Inflammatory macrophage treated with lipopolysaccharide for 1 hour (primary cell): ENCODE measurements around the gene DCBLD2.

ENCODE experiments used
- DNase-seq, 2 donors: peaks; one replicate each; pipeline ENCODE4 v3.0.0-alpha.2; 2020 to 2022

DCBLD2 gene

DNA sequence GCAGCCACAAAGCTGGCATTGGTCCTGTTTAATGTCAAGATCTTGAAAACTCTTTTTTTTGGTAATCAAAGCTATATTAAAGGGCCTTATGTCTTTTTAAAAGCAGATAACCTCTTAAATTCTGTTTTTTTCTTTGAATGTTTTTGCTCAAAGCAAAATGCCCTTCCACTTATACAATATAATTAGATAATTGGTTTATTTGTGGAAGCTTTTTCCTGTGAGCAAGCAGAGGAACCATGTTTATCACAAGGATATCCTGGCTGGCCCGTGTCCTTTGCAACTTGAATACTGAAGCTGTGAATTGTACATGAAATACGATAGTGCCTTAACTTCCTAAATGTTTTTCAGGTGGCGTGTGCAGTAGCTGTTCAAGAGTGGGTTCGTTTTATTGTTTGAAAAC, 135.8 kb downstream of the DCBLD2 start:
- DNase-seq, result no peak

DNA sequence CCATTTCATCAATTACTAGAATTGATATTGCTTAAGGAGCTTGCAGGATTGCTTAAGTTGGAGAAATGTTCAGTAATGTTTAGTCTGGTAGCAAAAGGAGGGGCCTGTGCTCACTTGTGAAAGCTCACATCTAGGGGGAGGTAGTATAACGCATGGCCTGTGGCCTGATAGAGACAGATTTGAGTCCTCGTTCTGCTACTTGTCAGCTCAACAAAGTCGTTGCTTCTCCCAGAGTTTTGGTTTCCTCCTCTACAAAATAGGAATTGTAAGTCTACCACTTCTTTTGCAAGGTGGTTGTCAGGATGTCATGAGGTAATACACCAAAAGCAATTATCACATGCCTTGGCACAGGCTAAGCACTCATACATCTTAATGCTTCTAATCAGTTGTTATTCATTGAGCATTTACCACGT, 137.0 kb downstream of the DCBLD2 start:
- DNase-seq, result peak; percentile 52 to 68

DNA sequence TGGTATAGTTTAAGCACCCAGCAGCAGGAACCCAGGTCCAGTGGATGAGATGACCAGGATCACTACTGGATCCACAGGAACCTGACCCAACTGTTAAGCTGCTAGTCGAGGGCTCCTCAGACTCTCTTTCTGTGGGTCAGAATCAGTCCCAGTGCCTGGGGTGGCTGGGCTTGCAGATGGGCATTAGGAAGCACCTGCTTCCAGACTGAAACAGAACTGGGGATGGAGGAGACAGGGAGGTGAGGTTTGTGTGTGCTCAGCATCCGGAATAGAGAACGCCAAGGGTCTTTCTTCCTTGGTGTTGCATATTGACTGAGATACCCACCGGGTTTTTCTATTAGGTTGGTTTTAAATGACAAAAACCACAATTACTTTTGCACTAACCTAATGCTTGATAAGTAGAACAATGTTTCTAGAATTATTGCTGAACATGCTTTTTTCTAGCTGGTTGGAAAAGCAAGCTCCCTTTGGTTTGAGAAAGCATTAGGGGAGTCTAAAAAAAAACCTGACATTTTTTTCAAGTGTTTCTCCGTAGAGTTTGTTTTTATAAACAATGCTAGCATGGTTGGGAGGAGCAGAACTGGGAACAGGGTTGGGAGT, 137.6 kb downstream of the DCBLD2 start:
- DNase-seq, result no peak

DNA sequence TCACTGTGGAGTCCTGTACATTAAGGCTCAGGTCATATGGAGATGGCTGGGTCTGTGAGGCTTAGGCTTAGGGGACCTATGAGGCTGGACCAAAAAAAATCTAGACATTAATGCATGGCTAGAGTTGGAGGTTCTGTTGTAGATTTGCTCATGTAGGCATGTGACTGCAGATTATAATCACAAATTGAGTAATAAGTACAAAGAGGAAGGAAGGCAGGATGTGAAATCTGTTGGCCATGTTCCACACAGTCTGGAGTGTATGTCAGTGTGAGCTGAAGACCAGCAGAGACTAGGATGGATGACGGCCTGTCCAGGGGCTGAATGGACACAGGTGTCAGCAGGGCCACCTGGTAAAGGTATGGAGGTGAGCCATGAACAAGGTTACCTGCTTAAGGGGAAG, 138.4 kb downstream of the DCBLD2 start, which contains the start of gene ST3GAL6:
ST3GAL6 (plus strand) TSS at position 265 of the 400 bp plus-strand sequence. CDS start 5,101 bp downstream, outside the sequence.
- DNase-seq, result peak; percentile 83 to 90

DNA sequence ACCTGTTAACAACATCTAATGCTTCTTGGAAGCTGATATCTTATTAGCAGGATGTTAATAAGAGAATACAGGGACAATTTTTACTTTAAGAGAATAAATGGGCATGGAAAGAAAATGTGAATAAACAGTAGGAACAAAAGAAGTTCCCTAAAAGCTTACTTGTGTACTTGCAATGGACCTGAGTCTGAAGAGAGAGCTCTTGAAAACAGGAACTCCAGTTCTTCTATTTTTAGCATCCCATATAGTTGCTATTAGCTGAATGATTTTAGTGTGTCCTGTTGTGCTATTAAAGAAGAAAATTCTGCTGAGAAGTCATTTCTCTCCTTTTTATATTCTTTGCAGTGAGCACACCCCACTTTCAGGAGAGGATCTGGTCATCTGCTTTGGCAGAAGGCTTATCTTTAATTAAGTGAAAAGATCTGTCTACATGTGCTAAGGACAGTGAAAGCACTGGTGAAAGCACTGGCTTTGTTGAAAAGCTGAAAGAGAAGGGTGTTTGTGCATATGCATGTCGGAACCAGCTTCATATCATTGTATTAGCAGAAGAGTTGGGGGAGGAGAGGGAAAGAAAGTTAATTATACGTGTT, 139.8 kb downstream of the DCBLD2 start:
- peak; percentile 54 to 66 for DNase-seq

DNA sequence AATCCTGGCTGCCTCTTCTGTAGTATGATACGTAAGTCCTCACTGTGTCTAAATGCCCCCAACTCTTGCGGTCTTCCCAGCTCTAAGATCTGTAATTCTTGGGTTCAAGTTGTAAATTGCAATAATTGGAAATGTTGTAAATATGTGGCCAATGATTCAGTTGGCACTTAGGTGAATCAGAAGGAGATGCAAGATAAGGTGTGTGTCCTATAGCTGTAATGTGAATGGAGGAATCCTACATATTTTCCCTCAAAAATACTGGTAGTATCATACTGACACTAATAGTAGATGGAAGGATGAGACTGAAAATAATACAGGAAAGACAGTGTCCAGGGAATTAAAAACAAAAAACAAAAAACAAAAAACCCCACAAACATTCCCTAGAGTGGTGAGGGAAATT, 141.9 kb downstream of the DCBLD2 start:
- DNase-seq, result no peak

DNA sequence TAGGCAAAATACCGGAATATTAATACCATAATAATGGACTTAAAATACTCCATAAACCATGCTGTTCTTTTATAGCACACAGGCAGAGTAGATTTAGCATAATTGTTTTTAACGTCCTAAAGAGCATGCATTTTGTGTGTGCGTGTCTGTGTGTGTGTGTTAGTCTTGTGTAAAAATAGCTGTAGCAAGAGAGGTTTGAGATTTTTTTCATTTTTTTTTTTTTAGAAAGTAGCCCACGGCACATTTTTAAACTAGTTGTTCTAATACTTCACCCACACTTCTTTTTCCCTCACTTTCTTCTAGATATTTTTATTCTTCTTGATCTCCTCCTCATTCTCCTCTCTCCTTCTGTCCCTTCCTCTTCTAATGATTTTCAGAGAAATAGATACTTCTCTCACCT, 145.9 kb downstream of the DCBLD2 start:
- no peak for DNase-seq

DNA sequence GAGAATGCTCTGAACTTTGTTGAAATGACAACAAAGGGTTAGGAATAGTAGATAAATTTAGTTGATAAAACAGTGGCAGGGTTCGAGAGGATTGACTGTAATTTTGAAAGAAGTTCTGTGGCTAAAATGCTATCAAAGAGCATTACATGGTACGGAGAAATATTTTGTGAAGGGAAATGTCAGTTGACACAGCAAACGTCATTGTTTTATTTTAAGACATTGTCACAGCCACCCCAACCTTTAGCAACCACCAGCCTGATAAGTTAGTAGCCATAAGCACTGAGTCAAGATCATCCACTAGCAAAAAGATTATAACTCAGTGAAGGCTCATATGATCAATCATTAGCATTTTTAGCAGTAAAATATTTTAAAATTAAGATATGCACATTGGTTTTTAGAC, 147.0 kb downstream of the DCBLD2 start:
- DNase-seq, result peak in 1 of 2 donors; percentile 53

DNA sequence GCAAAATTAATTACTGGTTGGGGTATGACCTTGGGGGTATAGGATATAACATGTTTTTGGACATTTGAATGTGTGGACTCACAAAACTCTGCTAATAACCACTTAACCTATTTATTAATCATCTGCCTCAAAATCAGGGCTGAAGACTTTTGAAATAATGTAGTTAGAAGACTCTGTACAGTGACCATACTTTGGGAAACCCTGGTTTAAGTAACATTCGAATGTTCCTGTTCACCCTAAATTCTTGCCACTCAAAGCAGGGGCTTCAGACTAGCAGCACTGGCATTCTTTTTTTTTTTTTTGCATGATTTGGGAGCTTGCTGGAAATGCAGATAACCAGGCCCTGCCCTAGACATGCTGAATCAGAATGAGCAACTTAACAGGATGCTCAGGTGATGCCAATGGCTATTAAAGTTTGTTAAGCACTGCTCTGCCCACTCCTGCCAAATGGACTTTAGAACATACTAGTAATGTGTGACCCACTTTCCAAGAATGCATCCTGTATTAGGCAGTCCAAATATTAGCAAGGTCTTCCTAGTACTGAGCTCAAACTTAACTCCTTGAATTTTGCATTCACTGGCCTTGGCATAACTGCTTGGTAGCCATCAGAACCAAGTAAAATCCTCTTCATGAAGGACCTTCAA, 151.1 kb downstream of the DCBLD2 start:
- peak; percentile 25 to 52 for DNase-seq

DNA sequence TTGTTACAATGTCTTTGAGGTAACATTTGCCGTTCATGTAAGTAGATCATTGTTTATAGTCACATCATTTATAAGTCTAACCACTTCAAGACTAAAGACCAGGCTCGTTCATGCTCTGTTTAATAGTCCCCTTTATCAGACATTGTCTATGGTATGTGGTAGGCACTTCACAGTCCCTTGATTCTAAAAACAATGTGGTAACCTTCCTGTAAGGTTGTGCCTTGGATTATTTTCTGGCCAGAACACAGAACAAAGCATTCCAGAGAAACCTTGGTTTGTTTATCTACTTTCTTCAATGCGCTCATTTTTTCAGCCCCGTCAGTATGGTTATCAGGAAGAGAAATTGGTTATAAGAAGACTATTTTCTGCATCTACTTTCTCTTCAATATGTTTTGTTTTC, 154.6 kb downstream of the DCBLD2 start:
- DNase-seq, result no peak

DNA sequence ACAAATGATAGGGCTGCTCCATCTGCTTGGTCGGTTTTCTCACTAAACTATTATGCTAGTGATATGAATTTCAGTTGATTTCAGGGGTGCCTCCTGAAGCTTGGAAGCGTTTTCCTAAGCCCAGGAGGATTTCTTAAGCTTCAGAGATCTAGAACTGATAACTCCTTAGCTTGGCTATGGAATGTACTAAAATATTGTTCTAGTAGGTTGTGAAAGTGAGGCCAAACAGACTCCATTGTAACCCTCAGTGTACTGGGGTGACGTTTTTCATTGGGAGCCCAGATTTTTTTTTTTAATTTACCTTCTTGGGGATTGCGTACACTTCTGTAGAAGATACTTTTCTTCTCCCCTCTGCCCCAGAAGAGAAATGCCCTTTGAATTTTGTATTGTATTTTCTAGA, 155.4 kb downstream of the DCBLD2 start:
- DNase-seq, result no peak
